Right lung (tissue), 5 donors: ENCODE data around the gene PHC2. TPM values are rescaled to one million over a fixed set of nuclear protein-coding genes. Genes with fewer than 3 reads are reported as not detected.

Source experiments
- DNase-seq, 2 donors: peaks; one replicate each; pipeline ENCODE4 v3.0.0-alpha.2; 2013
- polyA plus RNA-seq, 5 donors: library from polyadenylated mRNA; unstranded; fragments of 120-200 nt; gene quantifications; one replicate each; pipeline versions ENCODE4 v1.2.1 to v1.2.3, GENCODE V29; 2013; ENCODE audit warnings: inconsistent platforms in 1 of 5, low replicate concordance in 1 of 5; ENCODE audit not compliant: insufficient read length in 5 of 5, insufficient read depth in 1 of 5

PHC2 gene
- polyA plus RNA-seq, 5 donors, result 71.7 to 90.2 (median 83.1) TPM

GRCh38 chr1:33425900-33426299 lies 5.0 kb downstream of the PHC2 start:
- no peak for DNase-seq

- no peak for DNase-seq
Observed at GRCh38 chr1:33424610-33425009, 6.3 kb downstream of the PHC2 start.

GRCh38 chr1:33424205-33424604 lies 6.7 kb downstream of the PHC2 start:
- DNase-seq, result no peak

DNA sequence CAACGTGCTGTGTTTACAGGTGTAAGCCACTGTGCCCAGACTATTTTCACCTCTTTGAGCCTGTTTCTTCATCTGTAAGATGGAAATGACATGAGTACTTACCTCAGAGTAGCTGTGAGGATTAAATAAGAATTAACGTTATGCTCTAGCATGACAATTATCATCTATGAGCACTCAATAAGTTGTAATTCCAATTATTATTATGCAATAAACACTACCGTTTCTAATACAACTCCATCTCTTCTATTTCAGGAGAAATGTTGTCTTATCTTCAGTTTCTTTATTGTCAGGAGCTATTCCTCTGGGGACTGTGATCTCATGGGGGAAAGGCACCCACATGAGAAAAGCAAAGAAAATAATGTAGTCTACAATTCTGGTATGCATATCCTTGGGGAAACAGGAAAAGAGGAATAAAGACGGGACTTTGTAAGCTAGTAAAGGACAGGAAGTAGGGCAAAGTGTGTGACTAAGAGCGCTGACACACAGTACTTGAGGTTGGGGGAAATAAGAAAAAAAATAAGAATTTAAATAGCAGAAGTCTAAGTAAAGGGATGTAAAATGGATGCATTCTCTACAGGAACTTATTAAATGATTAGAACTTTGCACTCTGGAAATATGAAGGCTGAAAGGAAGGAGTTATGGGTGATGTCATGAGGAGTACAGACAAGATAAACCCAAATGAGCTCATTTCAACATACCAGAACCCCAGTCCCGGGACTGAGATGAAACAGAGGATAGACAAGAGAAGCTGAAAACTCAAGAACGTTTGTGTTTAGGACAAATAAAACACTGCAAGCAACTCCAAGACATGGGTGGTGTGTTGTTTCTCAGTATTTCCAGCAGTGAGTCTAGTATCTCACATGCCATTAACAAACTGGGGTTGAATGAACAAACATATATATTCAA lies 9.8 kb downstream of the PHC2 start:
- no peak for DNase-seq

GRCh38 chr1:33418811-33419210 lies 12.1 kb downstream of the PHC2 start:
- no peak for DNase-seq

GRCh38 chr1:33414879-33415278 lies 16.0 kb downstream of the PHC2 start:
- DNase-seq, result no peak

- DNase-seq, result no peak
Observed at GRCh38 chr1:33410091-33410701, 20.7 kb downstream of the PHC2 start.

DNA sequence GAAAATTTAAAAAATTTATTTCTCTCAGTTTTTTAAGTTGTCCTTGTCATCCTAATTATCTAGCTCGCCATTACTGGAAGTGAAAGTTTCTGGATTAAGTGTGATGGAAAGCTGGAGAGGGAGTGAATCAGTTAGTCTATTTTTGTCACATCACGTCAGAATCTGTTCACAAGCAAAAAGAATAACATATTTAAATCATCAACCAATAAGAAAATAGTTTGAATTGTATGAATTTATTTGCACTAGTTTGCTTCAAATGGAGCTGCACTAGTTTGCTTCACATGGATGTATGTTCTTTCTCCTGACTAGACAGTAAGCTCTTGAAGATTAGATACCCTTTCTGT lies 22.8 kb downstream of the PHC2 start:
- DNase-seq, result no peak

DNA sequence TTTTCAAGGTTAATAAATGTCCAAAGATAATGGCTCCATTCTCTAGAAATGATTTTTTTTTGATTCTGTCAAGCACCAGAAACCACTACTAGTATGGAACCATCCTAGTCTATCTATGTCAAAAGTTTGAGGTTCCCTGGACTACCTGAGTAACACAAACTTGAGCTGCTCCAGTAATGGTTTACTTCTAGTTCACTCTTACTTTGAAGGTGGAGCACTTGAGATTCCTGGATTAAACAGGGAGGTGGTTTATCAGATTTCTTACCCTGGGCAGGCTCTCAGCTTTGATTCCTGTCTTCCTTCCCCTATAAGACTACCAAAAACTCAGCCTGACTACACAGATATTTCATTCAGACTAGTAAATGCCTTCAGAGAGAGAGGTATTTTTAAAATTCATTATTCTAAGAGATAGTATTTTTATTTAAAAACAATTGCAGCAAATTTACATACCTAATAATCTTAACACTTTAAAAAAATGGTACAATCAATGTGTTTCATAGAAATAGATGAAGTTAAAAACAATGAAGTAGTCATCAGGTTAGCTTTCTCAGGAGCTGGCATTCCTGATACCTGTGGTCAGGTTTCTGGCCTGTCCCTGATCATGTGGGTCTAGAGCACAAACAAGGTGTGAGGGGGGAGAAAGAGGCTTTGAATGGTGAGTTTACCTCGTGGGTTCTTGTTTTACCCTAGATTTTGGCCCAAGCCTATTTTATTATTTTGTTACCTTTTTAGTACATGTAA lies 23.4 kb downstream of the PHC2 start:
- DNase-seq, result no peak

- no peak for DNase-seq
Observed at GRCh38 chr1:33402206-33402605, 28.7 kb downstream of the PHC2 start.

- DNase-seq, result no peak
Observed at GRCh38 chr1:33401471-33401870, 29.4 kb downstream of the PHC2 start.

DNA sequence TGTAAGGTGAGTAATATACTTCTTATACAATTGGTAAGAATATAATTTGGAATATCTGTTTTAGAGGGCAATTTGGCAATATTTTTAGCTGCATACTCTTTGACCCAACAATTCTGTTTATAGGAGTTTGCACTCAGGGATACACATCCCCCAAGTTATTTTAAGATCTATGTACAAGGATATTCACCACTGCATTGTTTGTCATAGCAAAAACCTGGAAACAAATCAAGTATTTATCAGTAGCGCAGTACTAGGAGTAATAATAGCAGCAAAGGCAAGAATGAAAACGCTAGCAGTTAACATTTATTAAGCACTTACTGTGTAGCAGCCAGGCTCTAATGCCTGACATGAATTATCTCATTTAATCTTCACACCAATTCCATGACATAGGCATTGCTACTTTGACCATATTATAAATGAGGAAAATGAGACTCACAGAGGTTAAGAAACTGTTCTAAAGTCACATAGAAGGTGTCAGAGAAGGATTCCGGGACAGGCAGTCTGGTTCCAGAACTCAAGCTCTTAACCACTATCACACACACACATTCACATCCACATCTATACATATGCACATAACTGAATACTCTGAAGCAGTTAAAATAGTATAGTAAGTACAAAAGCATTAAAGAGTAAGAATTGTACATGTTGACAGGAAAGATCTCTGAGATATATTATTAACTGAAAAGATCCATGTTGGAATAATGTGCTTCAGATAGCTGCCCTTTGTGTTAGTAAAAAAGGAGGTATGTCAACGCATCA lies 30.6 kb downstream of the PHC2 start:
- DNase-seq, result no peak

- no peak for DNase-seq
Observed at GRCh38 chr1:33399375-33399774, 31.5 kb downstream of the PHC2 start.

GRCh38 chr1:33397994-33398393 lies 32.9 kb downstream of the PHC2 start:
- DNase-seq, result no peak

- DNase-seq, result no peak
Observed at GRCh38 chr1:33397125-33397506, 33.8 kb downstream of the PHC2 start.

GRCh38 chr1:33396188-33397124 lies 34.4 kb downstream of the PHC2 start:
- no peak for DNase-seq

DNA sequence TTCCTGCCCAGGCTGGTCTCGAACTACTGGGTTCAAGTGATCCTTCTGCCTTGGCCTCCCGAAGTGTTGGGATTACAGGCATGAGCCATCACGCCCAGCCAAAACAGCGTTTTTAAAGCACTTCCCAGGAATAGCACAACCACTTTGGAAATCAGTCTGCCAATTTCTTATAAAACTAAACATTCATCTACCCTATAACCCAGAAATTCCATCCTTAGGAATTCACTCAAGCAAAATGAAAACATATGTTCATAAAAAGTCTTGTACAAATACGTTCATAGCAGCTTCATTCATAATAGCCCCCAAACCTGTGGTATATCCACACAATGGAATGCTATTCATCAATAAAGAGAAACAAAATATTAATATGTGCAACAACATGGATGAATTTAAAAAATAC lies 36.1 kb downstream of the PHC2 start:
- no peak for DNase-seq

- DNase-seq, result no peak
Observed at GRCh38 chr1:33393991-33394390, 36.9 kb downstream of the PHC2 start.

DNA sequence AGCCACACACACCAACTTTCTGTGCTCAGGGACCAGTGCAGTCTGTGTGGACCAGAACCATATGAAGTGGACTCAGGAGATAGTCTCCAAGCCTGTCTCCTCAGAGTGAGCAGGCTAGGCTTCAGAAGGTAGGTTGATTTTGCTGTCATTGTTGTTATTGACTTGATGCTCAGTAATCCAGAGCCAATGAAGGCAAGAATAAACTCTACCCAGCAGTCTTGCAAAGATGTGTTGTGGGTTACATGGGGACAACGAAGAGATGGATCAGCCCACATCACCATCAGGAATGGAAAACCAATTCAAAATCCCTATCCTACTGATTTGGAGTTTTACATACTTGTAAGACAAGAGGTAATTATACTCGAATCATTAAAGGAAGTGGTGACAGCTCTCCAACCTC lies 37.4 kb downstream of the PHC2 start:
- DNase-seq, result no peak

DNA sequence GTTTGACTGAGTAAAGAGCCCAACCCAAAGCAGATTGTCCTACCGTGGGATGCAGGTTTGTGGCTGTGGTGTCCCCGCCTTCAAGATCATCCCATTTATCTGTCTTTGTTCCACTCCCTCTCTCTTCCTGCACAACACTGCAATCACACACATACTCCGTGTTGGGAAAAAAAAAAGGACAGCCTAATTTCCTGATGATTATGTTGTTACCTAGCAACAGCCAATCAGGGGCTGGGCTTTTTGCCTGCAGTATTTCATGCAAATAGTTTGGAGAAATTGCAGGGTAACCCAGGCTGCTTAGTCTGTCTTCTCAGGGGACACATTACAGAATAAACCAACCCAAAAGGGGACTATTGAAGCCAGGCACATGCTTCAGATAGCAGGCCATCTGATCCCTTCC lies 38.3 kb downstream of the PHC2 start:
- DNase-seq, result peak in 1 of 2 donors; percentile 39

GRCh38 chr1:33392206-33392605 lies 38.7 kb downstream of the PHC2 start:
- DNase-seq, result no peak
